ENCODE results near the gene PRKG1. TPM values are rescaled to one million over a fixed set of nuclear protein-coding genes. Genes with fewer than 3 reads are reported as not detected.

The PRKG1 gene
- total and polyA plus RNA-seq, 2 of the 8 experiments (the other 6 are each of a cell fraction or from before 2014, with no cell fraction given): 4.2 to 15.2 TPM

DNA sequence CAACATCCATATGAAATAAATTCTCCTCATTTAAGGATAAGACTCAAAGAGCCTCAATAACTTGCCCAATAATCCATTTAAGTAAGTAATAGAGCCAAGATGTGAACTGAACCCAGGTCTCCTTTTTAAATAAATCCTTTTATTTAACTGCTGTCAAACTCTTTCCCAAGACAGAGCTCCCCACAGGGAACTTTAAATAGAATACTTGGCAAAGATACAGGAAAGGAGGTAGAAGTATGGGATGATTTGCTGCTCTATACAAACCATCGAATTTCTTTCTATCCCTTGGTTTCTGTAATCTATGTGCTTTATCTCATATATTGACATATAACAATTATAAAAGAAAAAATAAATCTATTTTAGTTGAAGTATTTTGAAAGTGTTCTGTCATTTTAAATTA lies 329.2 kb downstream of the PRKG1 start:
- ChIA-PET POLR2A (ENCODE audit: partially characterized antibody) (interaction anchor here (1.1 kb wide), 1 partner anchor 19 kb away, joined by 3 read pairs; no protein-coding TSS in a partner anchor), CTCF (ENCODE audit: partially characterized antibody) (interaction anchor here (1.1 to 2.2 kb wide), 3 partner anchors 14 to 25 kb away, joined by 3 to 7 read pairs (median 4); no protein-coding TSS in a partner anchor)
- FAIRE-seq (no peak), DNase-seq (ENCODE audit: low read depth in 1 of 2, low spot score in 2 of 2) (no peak)
- no peaks in the 10 kb centered on the region for H3K27me3 ChIP-seq (replicated peaks in 1 of 4; ENCODE audit: control insufficient read depth in 3 of 4, extremely low read depth in 1 of 4, insufficient read depth in 3 of 4, low read length in 3 of 4)
- 95% methylated on average over 1 of the region's 1 CpG; no CpG with 5 or more reads in 1 of the 2 experiments for WGBS, 2 experiments (ENCODE audit: extremely low coverage in 1 of 2, insufficient coverage in 1 of 2, insufficient read length in 1 of 2, insufficient replicate concordance in 2 of 2, low coverage in 1 of 2, low lambda C conversion rate in 2 of 2, missing lambda C conversion rate in 1 of 2)
- H2AK5ac ChIP-seq (ENCODE audit: low read depth, low read length): no peak overlapping the region
- no peaks in the 10 kb centered on the region for H3K36me3 ChIP-seq (ENCODE audit: control insufficient read depth in 2 of 4, insufficient read depth in 4 of 4, low read length in 3 of 4)
- no peak overlapping the region for H3K18ac ChIP-seq (ENCODE audit: extremely low read depth, low read length)
- no peak overlapping the region for H3K23ac ChIP-seq (ENCODE audit: insufficient read length)
- H2BK120ac ChIP-seq (replicated peaks; ENCODE audit: low read depth, low read length): no peak overlapping the region
- H3K79me1 ChIP-seq (ENCODE audit: low read depth, low read length): no peaks in the 10 kb centered on the region
- no peak overlapping the region for H2BK20ac ChIP-seq (ENCODE audit: low read length)
- H4K8ac ChIP-seq (ENCODE audit: extremely low read depth, insufficient read depth, low read length): no peak overlapping the region
- H2BK12ac ChIP-seq (ENCODE audit: low read depth, low read length): no peak overlapping the region
- H3K56ac ChIP-seq (replicated peaks; ENCODE audit: insufficient read length, low read depth, low read length): no peak overlapping the region
- H3K79me2 ChIP-seq (ENCODE audit: control insufficient read depth in 1 of 2, insufficient read depth in 2 of 2, low read length in 2 of 2): no peaks in the 10 kb centered on the region
- no peak overlapping the region for H3K4ac ChIP-seq (replicated peaks; ENCODE audit: insufficient read length, low read depth, low read length)
- no peaks in the 10 kb centered on the region for H4K20me1 ChIP-seq (replicated peaks in 1 of 2; ENCODE audit: control insufficient read depth in 1 of 2, insufficient read depth in 2 of 2, low read length in 2 of 2)
- H4K5ac ChIP-seq (ENCODE audit: insufficient read length, low read depth, low read length): no peak overlapping the region
- H2AFZ ChIP-seq (ENCODE audit: low read length): no peak overlapping the region
- no peaks in the 10 kb centered on the region for H3K23me2 ChIP-seq (ENCODE audit: low read depth, low read length)
- no peaks in the 10 kb centered on the region for H3K9me3 ChIP-seq (ENCODE audit: insufficient read depth in 2 of 2, low read depth in 1 of 2, low read length in 1 of 2)
- H3K9ac ChIP-seq (replicated peaks in 1 of 4; ENCODE audit: extremely low read depth in 1 of 4, low read depth in 3 of 4, low read length in 3 of 4): no peak overlapping the region
- H2BK15ac ChIP-seq (ENCODE audit: low read length): no peak overlapping the region
- no peak overlapping the region for H2BK5ac ChIP-seq (ENCODE audit: low read depth, low read length)
- H3K14ac ChIP-seq (ENCODE audit: insufficient read length): no peak overlapping the region
- H4K91ac ChIP-seq (replicated peaks; ENCODE audit: insufficient read length, low read length): no peak overlapping the region
- H3K27ac ChIP-seq (ENCODE audit: low read depth, low read length): no peak overlapping the region
- H3K4me2 ChIP-seq (ENCODE audit: insufficient read depth in 1 of 2, low read depth in 2 of 2, low read length in 2 of 2): no peak overlapping the region
- no peak overlapping the region for H3K4me3 ChIP-seq (ENCODE audit: extremely low read depth in 1 of 4, insufficient read depth in 2 of 4, low read depth in 3 of 4, low read length in 4 of 4)
- peaks cover 2 to 6% (median 4%) of the 10 kb centered on the region in 4 experiments; a peak in 4 of 7 replicates for H3K4me1 ChIP-seq (replicated peaks in 1 of 4; ENCODE audit: control insufficient read depth in 3 of 4, insufficient read depth in 4 of 4, low read length in 3 of 4)
- TF ChIP-seq TAF1 (IDR thresholded peaks at IDR 0.05; ENCODE audit: low read depth, low read length) (no peak), GTF2F1 (IDR thresholded peaks at IDR 0.05; ENCODE audit: borderline replicate concordance, low read depth, low read length) (no peak), CHD2 (IDR thresholded peaks at IDR 0.05; ENCODE audit: low read length) (no peak)

Measured in H1 (cell line).